HFFc6 (cell line): ENCODE measurements around the gene CELA3A. TPM values are rescaled to one million over a fixed set of nuclear protein-coding genes. Genes with fewer than 3 reads are reported as not detected.
A peak's percentile ranks its signal among the peaks of the same experiment; 100 is the strongest.

ENCODE experiments used
- DNase-seq: peaks from one replicate; pipeline ENCODE4 v3.0.0-alpha.2; 2018
- H3K27ac Mint-ChIP-seq: 2 replicates; pipeline ENCODE4 v1.8.0; 2020; ENCODE audit warnings: mild to moderate bottlenecking, mixed read lengths
- H3K27me3 Mint-ChIP-seq: 2 replicates; pipeline ENCODE4 v1.8.0; 2021; ENCODE audit warnings: mild to moderate bottlenecking, moderate library complexity, mixed read lengths; ENCODE audit not compliant: insufficient read depth
- H3K36me3 Mint-ChIP-seq: 2 replicates; pipeline ENCODE4 v1.8.0; 2021; ENCODE audit warnings: low read depth, mixed read lengths
- H3K4me1 Mint-ChIP-seq: 2 replicates; pipeline ENCODE4 v1.8.0; 2020; ENCODE audit warnings: low read depth, mixed read lengths
- H3K4me3 Mint-ChIP-seq: 2 replicates; pipeline ENCODE4 v1.8.0; 2020; ENCODE audit warnings: mild to moderate bottlenecking, moderate library complexity, mixed read lengths
- H3K9me3 Mint-ChIP-seq: 2 replicates; pipeline ENCODE4 v1.8.0; 2020; ENCODE audit warnings: mild to moderate bottlenecking, mixed read lengths
- CTCF ChIP-seq: fragments of 200-600 bp; sonication (generic); IDR thresholded peaks from 2 replicates; pipeline ENCODE4 v1.5.0; 2021; ENCODE audit warnings: antibody characterized with exemption, mild to moderate bottlenecking
- total RNA-seq, 6 experiments: library from RNA; stranded (reverse); fragmentation: NEBNext Ultra II Directional; extraction: Animal tissue kit (Norgen Biotek cat#: 25700); gene quantifications; 2 replicates in 1 of 6; 3 replicates in 5 of 6; pipeline ENCODE4 v1.2.3, GENCODE V29; 2021

The CELA3A gene
- total RNA-seq, 6 experiments from 2014 or later, result not detected

GRCh38 chr1:22052115-22053016 lies 50.9 kb downstream of the CELA3A start, which contains the start of gene CDC42:
Gene CDC42, plus strand, starts transcription at chr1:22052709. Its CDS starts 25,770 bp downstream, at chr1:22078479.
- H3K4me3 Mint-ChIP-seq, result peak within 1 kb of the TSS; percentile 99
- H3K27me3 Mint-ChIP-seq, result peaks cover 13% of the 10 kb centered on the region
- H3K4me1 Mint-ChIP-seq, result peaks cover 39% of the 10 kb centered on the region
- TF ChIP-seq CTCF, result no peak
- DNase-seq, result peak; percentile 96
- peak within 1 kb of the TSS; percentile 99 for H3K27ac Mint-ChIP-seq
- peaks cover 30% of the 10 kb centered on the region for H3K36me3 Mint-ChIP-seq
- no peaks in the 10 kb centered on the region for H3K9me3 Mint-ChIP-seq

- peaks cover 30% of the 10 kb centered on the region for H3K36me3 Mint-ChIP-seq
- DNase-seq, result peak; percentile 65
These were observed 51.8 kb downstream of the CELA3A start for GRCh38 chr1:22053017-22053860.

GRCh38 chr1:22053861-22054770 lies 52.7 kb downstream of the CELA3A start:
- DNase-seq, result no peak
- H3K4me3 Mint-ChIP-seq, result peak overlapping the region; percentile 99
- H3K4me1 Mint-ChIP-seq, result peaks cover 39% of the 10 kb centered on the region
- TF ChIP-seq CTCF, result no peak
- no peaks in the 10 kb centered on the region for H3K9me3 Mint-ChIP-seq
- H3K36me3 Mint-ChIP-seq, result peaks cover 30% of the 10 kb centered on the region
- H3K27me3 Mint-ChIP-seq, result peaks cover 7% of the 10 kb centered on the region
- H3K27ac Mint-ChIP-seq, result peak overlapping the region; percentile 99

More at GRCh38 chr1:22053017-22053860, 51.8 kb downstream of the CELA3A start:
- TF ChIP-seq CTCF, result no peak
- Mint-ChIP-seq H3K9me3 (no peaks in the 10 kb centered on the region), H3K27ac (peak overlapping the region; percentile 99), H3K27me3 (peaks cover 13% of the 10 kb centered on the region), H3K4me3 (peak overlapping the region; percentile 99), H3K4me1 (peaks cover 46% of the 10 kb centered on the region)

- no peak for DNase-seq
- Mint-ChIP-seq H3K9me3 (no peaks in the 10 kb centered on the region), H3K4me1 (peaks cover 44% of the 10 kb centered on the region), H3K36me3 (peaks cover 30% of the 10 kb centered on the region), H3K27me3 (peaks cover 7% of the 10 kb centered on the region), H3K27ac (peak overlapping the region; percentile 26; the same call in 1 of the 2 replicates), H3K4me3 (peak overlapping the region; percentile 60)
- no peak for TF ChIP-seq CTCF
These were observed 54.0 kb downstream of the CELA3A start for GRCh38 chr1:22055463-22055862.

- DNase-seq, result no peak
- H3K9me3 Mint-ChIP-seq, result no peaks in the 10 kb centered on the region
- peaks cover 50% of the 10 kb centered on the region for H3K4me1 Mint-ChIP-seq
- peaks cover 30% of the 10 kb centered on the region for H3K36me3 Mint-ChIP-seq
- H3K4me3 Mint-ChIP-seq, result peak overlapping the region; percentile 51
- peak overlapping the region; percentile 52; the same call in 1 of the 2 replicates for H3K27ac Mint-ChIP-seq
- no peak for TF ChIP-seq CTCF
- H3K27me3 Mint-ChIP-seq, result peaks cover 8% of the 10 kb centered on the region
These were observed 54.6 kb downstream of the CELA3A start for GRCh38 chr1:22056043-22056442.
